ENCODE data around the gene TNIP3.

Gene TNIP3

DNA sequence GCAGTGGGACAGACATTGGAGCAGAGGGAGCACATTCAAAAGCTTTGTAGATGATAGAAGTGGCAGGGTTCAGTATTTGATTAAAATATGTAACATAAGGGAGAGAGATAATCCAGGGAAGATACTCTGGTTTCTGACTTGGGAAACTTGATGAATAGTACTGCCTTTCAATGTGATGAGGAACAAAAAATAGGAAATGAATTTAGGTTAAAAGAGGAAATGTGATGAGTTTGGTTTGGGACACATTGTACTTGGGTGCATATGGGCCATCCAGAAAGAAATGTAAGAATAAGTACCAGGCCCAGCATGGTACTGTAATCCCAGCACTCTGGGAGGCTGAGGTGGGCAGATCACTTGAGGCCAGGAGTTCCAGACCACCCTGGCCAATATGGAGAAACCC lies 70.9 kb downstream of the TNIP3 start:
- TF ChIP-seq, protein P1, sequence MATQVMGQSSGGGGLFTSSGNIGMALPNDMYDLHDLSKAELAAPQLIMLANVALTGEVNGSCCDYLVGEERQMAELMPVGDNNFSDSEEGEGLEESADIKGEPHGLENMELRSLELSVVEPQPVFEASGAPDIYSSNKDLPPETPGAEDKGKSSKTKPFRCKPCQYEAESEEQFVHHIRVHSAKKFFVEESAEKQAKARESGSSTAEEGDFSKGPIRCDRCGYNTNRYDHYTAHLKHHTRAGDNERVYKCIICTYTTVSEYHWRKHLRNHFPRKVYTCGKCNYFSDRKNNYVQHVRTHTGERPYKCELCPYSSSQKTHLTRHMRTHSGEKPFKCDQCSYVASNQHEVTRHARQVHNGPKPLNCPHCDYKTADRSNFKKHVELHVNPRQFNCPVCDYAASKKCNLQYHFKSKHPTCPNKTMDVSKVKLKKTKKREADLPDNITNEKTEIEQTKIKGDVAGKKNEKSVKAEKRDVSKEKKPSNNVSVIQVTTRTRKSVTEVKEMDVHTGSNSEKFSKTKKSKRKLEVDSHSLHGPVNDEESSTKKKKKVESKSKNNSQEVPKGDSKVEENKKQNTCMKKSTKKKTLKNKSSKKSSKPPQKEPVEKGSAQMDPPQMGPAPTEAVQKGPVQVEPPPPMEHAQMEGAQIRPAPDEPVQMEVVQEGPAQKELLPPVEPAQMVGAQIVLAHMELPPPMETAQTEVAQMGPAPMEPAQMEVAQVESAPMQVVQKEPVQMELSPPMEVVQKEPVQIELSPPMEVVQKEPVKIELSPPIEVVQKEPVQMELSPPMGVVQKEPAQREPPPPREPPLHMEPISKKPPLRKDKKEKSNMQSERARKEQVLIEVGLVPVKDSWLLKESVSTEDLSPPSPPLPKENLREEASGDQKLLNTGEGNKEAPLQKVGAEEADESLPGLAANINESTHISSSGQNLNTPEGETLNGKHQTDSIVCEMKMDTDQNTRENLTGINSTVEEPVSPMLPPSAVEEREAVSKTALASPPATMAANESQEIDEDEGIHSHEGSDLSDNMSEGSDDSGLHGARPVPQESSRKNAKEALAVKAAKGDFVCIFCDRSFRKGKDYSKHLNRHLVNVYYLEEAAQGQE (IDR thresholded peaks at IDR 0.05; ENCODE audit: insufficient read depth in 1 of 2, low read depth in 2 of 2, low read length in 2 of 2), result no peak
- TF ChIP-seq FOXP2 (optimal IDR thresholded peaks at IDR 0.05; ENCODE audit: borderline replicate concordance, extremely low read depth, extremely low read length, insufficient read depth) (no peak), SIN3A (IDR thresholded peaks at IDR 0.05; ENCODE audit: borderline replicate concordance, insufficient read depth, low read length) (no peak), POLR2AphosphoS5 (IDR thresholded peaks at IDR 0.05; ENCODE audit: low read depth, low read length) (no peak), TAF1 (IDR thresholded peaks at IDR 0.05; ENCODE audit: borderline replicate concordance, insufficient read depth, low read length) (no peak)

GRCh38 chr4:121091941-121092340 lies 72.2 kb downstream of the TNIP3 start:
- TF ChIP-seq POLR2AphosphoS5 (IDR thresholded peaks at IDR 0.05; ENCODE audit: low read depth, low read length), result no peak
- TF ChIP-seq, protein P1 (IDR thresholded peaks at IDR 0.05; ENCODE audit: insufficient read depth in 1 of 2, low read depth in 2 of 2, low read length in 2 of 2), result no peak
- no peak for TF ChIP-seq FOXP2 (optimal IDR thresholded peaks at IDR 0.05; ENCODE audit: borderline replicate concordance, extremely low read depth, extremely low read length, insufficient read depth)
- TF ChIP-seq SIN3A (IDR thresholded peaks at IDR 0.05; ENCODE audit: borderline replicate concordance, insufficient read depth, low read length), result no peak
- no peak for TF ChIP-seq TAF1 (IDR thresholded peaks at IDR 0.05; ENCODE audit: borderline replicate concordance, insufficient read depth, low read length)

DNA sequence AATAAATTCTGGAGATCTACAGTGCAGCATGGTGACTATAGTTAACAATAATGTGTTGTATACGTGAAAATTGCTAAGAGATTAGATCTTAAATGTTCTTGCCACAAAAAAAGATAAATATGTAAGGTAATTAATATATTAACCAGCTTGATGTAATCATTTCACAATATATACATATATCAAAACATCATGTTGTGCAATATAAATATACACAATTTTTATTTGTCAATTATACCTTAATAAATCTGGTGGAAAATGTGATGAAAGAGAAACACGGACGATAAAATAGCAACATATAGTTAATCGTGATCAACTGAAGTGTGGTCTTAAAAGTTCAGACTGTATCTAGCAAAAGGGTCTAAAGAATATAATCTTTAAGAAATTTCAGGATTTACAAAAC lies 75.3 kb downstream of the TNIP3 start:
- TF ChIP-seq, protein P1 (IDR thresholded peaks at IDR 0.05; ENCODE audit: insufficient read depth in 1 of 2, low read depth in 2 of 2, low read length in 2 of 2), result no peak
- TF ChIP-seq FOXP2 (optimal IDR thresholded peaks at IDR 0.05; ENCODE audit: borderline replicate concordance, extremely low read depth, extremely low read length, insufficient read depth), result no peak
- no peak for TF ChIP-seq SIN3A (IDR thresholded peaks at IDR 0.05; ENCODE audit: borderline replicate concordance, insufficient read depth, low read length)
- TF ChIP-seq TAF1 (IDR thresholded peaks at IDR 0.05; ENCODE audit: borderline replicate concordance, insufficient read depth, low read length), result no peak
- no peak for TF ChIP-seq POLR2AphosphoS5 (IDR thresholded peaks at IDR 0.05; ENCODE audit: low read depth, low read length)

All from PFSK-1 (cell line).